Keratinocyte (primary cell): ENCODE measurements around the gene TMX1.

Experiments used
- EZH2 ChIP-seq: IDR thresholded peaks from one replicate; pipeline ENCODE4 v1.6.1; 2012; ENCODE audit warnings: inconsistent platforms, mild to moderate bottlenecking, low read length, moderate library complexity
- TF ChIP-seq, protein P1 (sequence below), 3 experiments: IDR thresholded peaks in 1 of 3; conservative IDR thresholded peaks in 1 of 3; optimal IDR thresholded peaks in 1 of 3; 2 replicates in 2 of 3; 3 replicates in 1 of 3; pipeline versions ENCODE3 to v1.5.1; 2011; ENCODE audit warnings: low read length in 3 of 3, mild to moderate bottlenecking in 3 of 3, moderate library complexity in 2 of 3, control low read depth in 1 of 3, inconsistent platforms in 1 of 3; ENCODE audit not compliant: insufficient read depth in 2 of 3; ENCODE audit errors: extremely low read depth in 1 of 3

DNA sequence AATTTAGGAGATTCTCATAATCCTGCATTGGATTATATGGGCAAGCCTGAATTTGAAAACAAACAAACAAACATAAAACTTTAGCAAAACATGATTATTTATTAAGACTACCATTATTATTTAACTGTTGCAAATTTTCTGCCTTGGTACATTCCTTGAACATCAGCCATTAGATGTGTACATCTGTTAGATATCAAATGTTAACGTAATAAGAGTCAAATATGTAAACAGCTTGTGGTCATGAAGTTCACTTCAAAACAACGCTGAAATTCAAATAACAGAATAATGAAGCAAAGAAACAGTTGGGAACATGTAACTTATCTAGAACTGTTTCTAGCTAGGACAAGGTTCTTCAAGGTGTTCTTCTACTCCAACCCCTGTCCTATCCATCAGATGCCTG lies 14.3 kb upstream of the TMX1 start:
- TF ChIP-seq, protein P1, sequence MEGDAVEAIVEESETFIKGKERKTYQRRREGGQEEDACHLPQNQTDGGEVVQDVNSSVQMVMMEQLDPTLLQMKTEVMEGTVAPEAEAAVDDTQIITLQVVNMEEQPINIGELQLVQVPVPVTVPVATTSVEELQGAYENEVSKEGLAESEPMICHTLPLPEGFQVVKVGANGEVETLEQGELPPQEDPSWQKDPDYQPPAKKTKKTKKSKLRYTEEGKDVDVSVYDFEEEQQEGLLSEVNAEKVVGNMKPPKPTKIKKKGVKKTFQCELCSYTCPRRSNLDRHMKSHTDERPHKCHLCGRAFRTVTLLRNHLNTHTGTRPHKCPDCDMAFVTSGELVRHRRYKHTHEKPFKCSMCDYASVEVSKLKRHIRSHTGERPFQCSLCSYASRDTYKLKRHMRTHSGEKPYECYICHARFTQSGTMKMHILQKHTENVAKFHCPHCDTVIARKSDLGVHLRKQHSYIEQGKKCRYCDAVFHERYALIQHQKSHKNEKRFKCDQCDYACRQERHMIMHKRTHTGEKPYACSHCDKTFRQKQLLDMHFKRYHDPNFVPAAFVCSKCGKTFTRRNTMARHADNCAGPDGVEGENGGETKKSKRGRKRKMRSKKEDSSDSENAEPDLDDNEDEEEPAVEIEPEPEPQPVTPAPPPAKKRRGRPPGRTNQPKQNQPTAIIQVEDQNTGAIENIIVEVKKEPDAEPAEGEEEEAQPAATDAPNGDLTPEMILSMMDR (optimal IDR thresholded peaks at IDR 0.05 in 1 of 3, IDR thresholded peaks at IDR 0.05 in 1 of 3, conservative IDR thresholded peaks at IDR 0.05 in 1 of 3; ENCODE audit: extremely low read depth in 1 of 3, insufficient read depth in 2 of 3, low read length in 3 of 3): no peak
- no peak for TF ChIP-seq EZH2
